ENCODE results near the gene CDK5. TPM values are rescaled to one million over a fixed set of nuclear protein-coding genes. Genes with fewer than 3 reads are reported as not detected.

CDK5 gene
- total and polyA plus RNA-seq, 9 of the 15 experiments (the other 6 are each of a cell fraction or from before 2014, with no cell fraction given) = 3.2 to 38.0 (median 27.5) TPM

- TF ChIP-seq ZNF668 (CRISPR knock-in tag; IDR thresholded peaks at IDR 0.05) = no peak
- no peak for TF ChIP-seq PTBP1 (IDR thresholded peaks at IDR 0.05; ENCODE audit: low read depth, low read length)
- 0 out of 4 replicates have a peak, but pooled peaks of 1 of the 2 experiments have one; percentile 8 for TF ChIP-seq TRIM24 (IDR thresholded peaks at IDR 0.05)
- no peak for TF ChIP-seq CBX2 (IDR thresholded peaks at IDR 0.05; ENCODE audit: insufficient read depth, low read length, poor library complexity, severe bottlenecking)
- peak; percentile 98 for TF ChIP-seq SREBF2 (CRISPR knock-in tag; IDR thresholded peaks at IDR 0.05)
- TF ChIP-seq NFRKB (IDR thresholded peaks at IDR 0.05; ENCODE audit: low read depth) = peak; percentile 54; the same call in 1 of the 2 replicates
- peak; percentile 12 for TF ChIP-seq KDM5B (IDR thresholded peaks at IDR 0.05; ENCODE audit: insufficient replicate concordance, low read depth, low read length)
- TF ChIP-seq DACH1 (IDR thresholded peaks at IDR 0.05; ENCODE audit: partially characterized antibody) = peak; percentile 57
- peak; percentile 44; the same call in 1 of the 2 replicates for TF ChIP-seq MIER1 (IDR thresholded peaks at IDR 0.05; ENCODE audit: low read depth)
- TF ChIP-seq, protein P1, sequence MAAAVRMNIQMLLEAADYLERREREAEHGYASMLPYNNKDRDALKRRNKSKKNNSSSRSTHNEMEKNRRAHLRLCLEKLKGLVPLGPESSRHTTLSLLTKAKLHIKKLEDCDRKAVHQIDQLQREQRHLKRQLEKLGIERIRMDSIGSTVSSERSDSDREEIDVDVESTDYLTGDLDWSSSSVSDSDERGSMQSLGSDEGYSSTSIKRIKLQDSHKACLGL (CRISPR knock-in tag; IDR thresholded peaks at IDR 0.05; ENCODE audit: borderline replicate concordance, poor library complexity, severe bottlenecking) = peak; percentile 95
- TF ChIP-seq HES1 (IDR thresholded peaks at IDR 0.05; ENCODE audit: low read depth) = 0 out of 2 replicates have a peak, but pooled peaks have one; percentile 35
- no peak for TF ChIP-seq DDX20 (tag; IDR thresholded peaks at IDR 0.05; ENCODE audit: low read depth)
- TF ChIP-seq PHB2 (IDR thresholded peaks at IDR 0.05; ENCODE audit: low read depth) = no peak
- peak; percentile 49; the same call in 1 of the 2 replicates for TF ChIP-seq SUPT5H (IDR thresholded peaks at IDR 0.05)
- TF ChIP-seq SAP30 (IDR thresholded peaks at IDR 0.05; ENCODE audit: borderline replicate concordance, insufficient read depth, low read depth, low read length, poor library complexity, severe bottlenecking) = peak; percentile 96
- TF ChIP-seq FOXP4 (CRISPR knock-in tag; IDR thresholded peaks at IDR 0.05; ENCODE audit: borderline replicate concordance) = 0 out of 2 replicates have a peak, but pooled peaks have one; percentile 37
- peak; percentile 70 for TF ChIP-seq EGR1 (conservative IDR thresholded peaks at IDR 0.05)
- no peak for TF ChIP-seq NCOA4 (IDR thresholded peaks at IDR 0.05; ENCODE audit: partially characterized antibody)
- peak; percentile 84; the same call in 1 of the 2 replicates for TF ChIP-seq JUN (IDR thresholded peaks at IDR 0.05; ENCODE audit: borderline replicate concordance, low read depth, low read length)
- no peak for TF ChIP-seq JUN (CRISPR knock-in tag; IDR thresholded peaks at IDR 0.05; ENCODE audit: borderline replicate concordance)
- peak; percentile 72 for TF ChIP-seq ZBTB7A (IDR thresholded peaks at IDR 0.05; ENCODE audit: borderline replicate concordance, control insufficient read depth, low read depth, low read length)
Observed at GRCh38 chr7:151062399-151063211, 4.9 kb upstream of the CDK5 start (continued).

Measured in K562 (cell line).